SJSA1 (cell line): ENCODE data around the gene ALS2CL. TPM values are rescaled to one million over a fixed set of nuclear protein-coding genes. Genes with fewer than 3 reads are reported as not detected.

Source experiments
- DNase-seq, 2 experiments: peaks; one replicate each; pipeline ENCODE4 v3.0.0-alpha.2; 2015 to 2020; ENCODE audit warnings: low spot score in 2 of 2, low read depth in 1 of 2
- H3K27ac ChIP-seq: fragments of 250-450 bp; sonication (Bioruptor Pico); 2 replicates; pipeline ENCODE4 v1.5.1; 2020; ENCODE audit warnings: mild to moderate bottlenecking, moderate library complexity
- H3K27me3 ChIP-seq: fragments of 250-450 bp; sonication (Bioruptor Pico); replicated peaks from 2 replicates; pipeline ENCODE4 v1.5.1; 2020; ENCODE audit warnings: mild to moderate bottlenecking, moderate library complexity
- H3K36me3 ChIP-seq: fragments of 250-450 bp; sonication (Bioruptor Pico); 2 replicates; pipeline ENCODE4 v1.5.1; 2020; ENCODE audit warnings: mild to moderate bottlenecking
- H3K4me1 ChIP-seq: fragments of 250-450 bp; sonication (Bioruptor Pico); replicated peaks from 2 replicates; pipeline ENCODE4 v1.6.1; 2021; ENCODE audit warnings: mild to moderate bottlenecking
- H3K4me3 ChIP-seq: fragments of 250-450 bp; sonication (Bioruptor Pico); 2 replicates; pipeline ENCODE4 v1.5.1; 2020; ENCODE audit warnings: mild to moderate bottlenecking
- H3K9me3 ChIP-seq: fragments of 250-450 bp; sonication (Bioruptor Pico); replicated peaks from 2 replicates; pipeline ENCODE4 v1.5.1; 2020; ENCODE audit warnings: mild to moderate bottlenecking
- total RNA-seq: library from RNA; depleted of rRNA; stranded (reverse); fragments of >200 nt; shearing (Covaris generic); gene quantifications from 2 replicates; pipeline ENCODE4 v1.2.3, GENCODE V29; 2014

ALS2CL gene
- total RNA-seq, 1 experiment from 2014 or later, result 0.37 TPM

- Histone ChIP-seq H3K4me3 (no peak overlapping the region), H3K27ac (no peak overlapping the region), H3K9me3 (no peaks in the 10 kb centered on the region; the same call in 1 of the 2 replicates), H3K27me3 (no peaks in the 10 kb centered on the region), H3K36me3 (no peaks in the 10 kb centered on the region), H3K4me1 (peaks cover 9% of the 10 kb centered on the region)
- DNase-seq, result no peak
Observed at GRCh38 chr3:46724424-46724823, 30.9 kb upstream of the ALS2CL start.

- Histone ChIP-seq H3K9me3 (no peaks in the 10 kb centered on the region; the same call in 1 of the 2 replicates), H3K36me3 (no peaks in the 10 kb centered on the region), H3K27ac (no peak overlapping the region), H3K4me1 (peaks cover 9% of the 10 kb centered on the region), H3K4me3 (no peak overlapping the region), H3K27me3 (no peaks in the 10 kb centered on the region)
- DNase-seq, result no peak
Observed at GRCh38 chr3:46722443-46722842, 29.0 kb upstream of the ALS2CL start.

GRCh38 chr3:46721009-46721408, 27.5 kb upstream of the ALS2CL start:
- Histone ChIP-seq H3K27me3 (no peaks in the 10 kb centered on the region), H3K27ac (no peak overlapping the region), H3K36me3 (no peaks in the 10 kb centered on the region), H3K4me3 (no peak overlapping the region), H3K9me3 (no peaks in the 10 kb centered on the region; the same call in 1 of the 2 replicates), H3K4me1 (peaks cover 5% of the 10 kb centered on the region)
- no peak for DNase-seq

- no peak overlapping the region for H3K4me3 ChIP-seq
- H3K27ac ChIP-seq, result no peak overlapping the region
- no peaks in the 10 kb centered on the region for H3K4me1 ChIP-seq
- DNase-seq, result peak in 1 of 2 experiments; percentile 17
- H3K36me3 ChIP-seq, result no peaks in the 10 kb centered on the region
- no peaks in the 10 kb centered on the region for H3K27me3 ChIP-seq
- H3K9me3 ChIP-seq, result no peaks in the 10 kb centered on the region
Observed at GRCh38 chr3:46719735-46720271, 26.3 kb upstream of the ALS2CL start.

- no peaks in the 10 kb centered on the region for H3K27me3 ChIP-seq
- no peak for DNase-seq
Observed at GRCh38 chr3:46719044-46719565, 25.6 kb upstream of the ALS2CL start.

GRCh38 chr3:46717447-46718231, 24.2 kb upstream of the ALS2CL start, which contains the start of gene PRSS50:
PRSS50 (minus strand) TSS chr3:46717869; CDS start chr3:46717824, 45 bp downstream.
- DNase-seq, result peak in 1 of 2 experiments; percentile 43
- Histone ChIP-seq H3K27ac (no peak within 1 kb of the TSS), H3K27me3 (no peaks in the 10 kb centered on the region), H3K9me3 (no peaks in the 10 kb centered on the region), H3K4me3 (no peak within 1 kb of the TSS), H3K36me3 (no peaks in the 10 kb centered on the region), H3K4me1 (no peaks in the 10 kb centered on the region)

More at GRCh38 chr3:46719044-46719565, 25.6 kb upstream of the ALS2CL start:
- no peaks in the 10 kb centered on the region for H3K9me3 ChIP-seq
- H3K36me3 ChIP-seq, result no peaks in the 10 kb centered on the region
- H3K4me3 ChIP-seq, result no peak overlapping the region
- no peaks in the 10 kb centered on the region for H3K4me1 ChIP-seq
- no peak overlapping the region for H3K27ac ChIP-seq

GRCh38 chr3:46716461-46717441, 23.3 kb upstream of the ALS2CL start:
- Histone ChIP-seq H3K4me3 (no peak overlapping the region), H3K27me3 (no peaks in the 10 kb centered on the region)
- DNase-seq, result peak in 1 of 2 experiments; percentile 19

GRCh38 chr3:46715507-46716175, 22.2 kb upstream of the ALS2CL start:
- H3K27me3 ChIP-seq, result no peaks in the 10 kb centered on the region
- H3K36me3 ChIP-seq, result no peaks in the 10 kb centered on the region
- H3K27ac ChIP-seq, result no peak overlapping the region
- H3K4me1 ChIP-seq, result no peaks in the 10 kb centered on the region
- DNase-seq, result peak in 1 of 2 experiments; percentile 28
- no peak overlapping the region for H3K4me3 ChIP-seq
- no peaks in the 10 kb centered on the region for H3K9me3 ChIP-seq

More at GRCh38 chr3:46716461-46717441, 23.3 kb upstream of the ALS2CL start:
- Histone ChIP-seq H3K27ac (no peak overlapping the region), H3K9me3 (no peaks in the 10 kb centered on the region), H3K36me3 (no peaks in the 10 kb centered on the region), H3K4me1 (no peaks in the 10 kb centered on the region)

- Histone ChIP-seq H3K4me3 (no peak overlapping the region), H3K36me3 (no peaks in the 10 kb centered on the region), H3K27ac (no peak overlapping the region), H3K27me3 (no peaks in the 10 kb centered on the region), H3K4me1 (no peaks in the 10 kb centered on the region), H3K9me3 (no peaks in the 10 kb centered on the region)
- peak in 1 of 2 experiments; percentile 22 for DNase-seq
Observed at GRCh38 chr3:46714728-46715506, 21.4 kb upstream of the ALS2CL start.

- Histone ChIP-seq H3K36me3 (no peaks in the 10 kb centered on the region), H3K4me3 (no peak overlapping the region), H3K4me1 (no peaks in the 10 kb centered on the region), H3K9me3 (no peaks in the 10 kb centered on the region), H3K27ac (no peak overlapping the region), H3K27me3 (no peaks in the 10 kb centered on the region)
- no peak for DNase-seq
Observed at GRCh38 chr3:46713898-46714552, 20.5 kb upstream of the ALS2CL start.

GRCh38 chr3:46713050-46713897, 19.8 kb upstream of the ALS2CL start:
- no peak overlapping the region for H3K4me3 ChIP-seq
- no peaks in the 10 kb centered on the region for H3K4me1 ChIP-seq
- no peak overlapping the region for H3K27ac ChIP-seq
- H3K36me3 ChIP-seq, result no peaks in the 10 kb centered on the region
- H3K9me3 ChIP-seq, result no peaks in the 10 kb centered on the region
- DNase-seq, result no peak
- H3K27me3 ChIP-seq, result no peaks in the 10 kb centered on the region
